ENCODE results near the gene NAT16. TPM values are rescaled to one million over a fixed set of nuclear protein-coding genes. Genes with fewer than 3 reads are reported as not detected.

NAT16 gene
- total and polyA plus RNA-seq, 2 of the 13 experiments (the other 11 are each of a cell fraction or from before 2014, with no cell fraction given), result 0.04 TPM; not detected in 1

DNA sequence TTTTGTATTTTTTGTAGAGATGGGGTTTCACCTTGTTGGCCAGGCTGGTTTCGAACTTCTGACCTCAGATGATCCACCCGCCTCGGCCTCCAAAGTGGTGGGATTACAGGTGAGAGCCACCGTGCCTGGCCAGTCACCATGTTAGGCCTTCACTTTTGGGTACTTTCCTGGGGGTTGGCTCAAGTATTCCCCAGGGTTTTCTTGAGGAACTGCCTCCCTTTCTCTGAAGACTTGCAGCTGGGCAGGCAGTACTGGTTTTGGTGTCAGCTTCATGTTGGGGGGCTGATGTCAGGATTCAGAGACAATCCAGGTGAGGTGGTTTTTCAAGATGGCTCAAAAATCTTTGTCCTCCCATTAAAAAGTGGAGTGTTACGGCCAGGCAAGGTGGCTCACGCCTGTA is 45.6 kb upstream of the NAT16 start (continued):
- no peak for TF ChIP-seq ZNF230 (CRISPR knock-in tag; IDR thresholded peaks at IDR 0.05)

DNA sequence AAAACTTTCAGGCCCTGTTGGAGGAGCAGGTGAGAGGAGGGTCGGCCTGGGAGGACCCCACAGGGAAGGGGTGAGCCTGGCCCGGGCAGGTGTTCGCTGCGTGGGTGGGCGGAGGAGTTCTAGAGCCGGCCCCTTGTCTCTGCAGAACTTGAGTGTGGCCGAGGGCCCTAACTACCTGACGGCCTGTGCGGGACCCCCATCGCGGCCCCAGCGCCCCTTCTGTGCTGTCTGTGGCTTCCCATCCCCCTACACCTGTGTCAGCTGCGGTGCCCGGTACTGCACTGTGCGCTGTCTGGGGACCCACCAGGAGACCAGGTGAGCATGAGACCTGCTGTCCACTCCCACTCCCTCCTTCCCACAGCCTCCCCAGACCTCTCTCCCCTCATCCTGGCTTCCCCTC is 43.4 kb upstream of the NAT16 start:
- FAIRE-seq (no peak), ATAC-seq (no peak), DNase-seq (ENCODE audit: low spot score) (no peak)
- Histone ChIP-seq H3K9me3 (ENCODE audit: low read length) (no peaks in the 10 kb centered on the region), H3K4me2 (ENCODE audit: low read depth, low read length) (no peak overlapping the region), H4K20me1 (ENCODE audit: insufficient read depth, low read length) (no peaks in the 10 kb centered on the region), H3K27me3 (ENCODE audit: control insufficient read depth in 1 of 2, insufficient read depth in 2 of 2, low read length in 2 of 2) (no peaks in the 10 kb centered on the region; a peak in 1 of 5 replicates), H3K79me2 (ENCODE audit: insufficient read depth, low read length) (peaks cover 14% of the 10 kb centered on the region), H2AFZ (ENCODE audit: low read length) (no peak overlapping the region), H3K4me3 (replicated peaks in 1 of 3; ENCODE audit: insufficient read depth in 1 of 3, low read depth in 2 of 3, low read length in 3 of 3) (no peak overlapping the region), H3K36me3 (replicated peaks in 1 of 2; ENCODE audit: control insufficient read depth in 1 of 2, insufficient read depth in 2 of 2, low read length in 2 of 2) (peaks cover 4 to 37% of the 10 kb centered on the region in 2 experiments; a peak in 4 of 5 replicates), H3K4me1 (ENCODE audit: insufficient read depth, low read length) (peaks cover 23% of the 10 kb centered on the region), H3K9ac (ENCODE audit: insufficient read depth, low read depth, low read length) (no peak overlapping the region), H3K27ac (ENCODE audit: extremely low read length, insufficient read depth, low read length) (no peak overlapping the region)
- TF ChIP-seq RBFOX2 (IDR thresholded peaks at IDR 0.05; ENCODE audit: low read depth, low read length), result peak; percentile 23; the same call in 1 of the 2 replicates
- TF ChIP-seq, protein P1, sequence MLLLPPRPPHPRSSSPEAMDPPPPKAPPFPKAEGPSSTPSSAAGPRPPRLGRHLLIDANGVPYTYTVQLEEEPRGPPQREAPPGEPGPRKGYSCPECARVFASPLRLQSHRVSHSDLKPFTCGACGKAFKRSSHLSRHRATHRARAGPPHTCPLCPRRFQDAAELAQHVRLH (CRISPR knock-in tag; IDR thresholded peaks at IDR 0.05; ENCODE audit: borderline replicate concordance, low read depth), result no peak
- intact Hi-C loops (cut with micrococcal nuclease; ENCODE audit: unreplicated experiment), result no loop called here
- no TSS peak for BruUV-seq (replicated peaks)
- CTCF ChIA-PET (ENCODE audit: low intra/inter-chr PET ratio, low total read pairs), result no interaction called here
- in situ Hi-C loops (cut with HindIII; ENCODE audit: extremely low pct_ligation_motif_present, low pct_unique_long_range_greater_than_20kb), result no loop called here
- POLR2A ChIA-PET, result no interaction called here
- 97% methylated on average over 6 of the region's 15 CpGs for WGBS (ENCODE audit: low lambda C conversion rate)

DNA sequence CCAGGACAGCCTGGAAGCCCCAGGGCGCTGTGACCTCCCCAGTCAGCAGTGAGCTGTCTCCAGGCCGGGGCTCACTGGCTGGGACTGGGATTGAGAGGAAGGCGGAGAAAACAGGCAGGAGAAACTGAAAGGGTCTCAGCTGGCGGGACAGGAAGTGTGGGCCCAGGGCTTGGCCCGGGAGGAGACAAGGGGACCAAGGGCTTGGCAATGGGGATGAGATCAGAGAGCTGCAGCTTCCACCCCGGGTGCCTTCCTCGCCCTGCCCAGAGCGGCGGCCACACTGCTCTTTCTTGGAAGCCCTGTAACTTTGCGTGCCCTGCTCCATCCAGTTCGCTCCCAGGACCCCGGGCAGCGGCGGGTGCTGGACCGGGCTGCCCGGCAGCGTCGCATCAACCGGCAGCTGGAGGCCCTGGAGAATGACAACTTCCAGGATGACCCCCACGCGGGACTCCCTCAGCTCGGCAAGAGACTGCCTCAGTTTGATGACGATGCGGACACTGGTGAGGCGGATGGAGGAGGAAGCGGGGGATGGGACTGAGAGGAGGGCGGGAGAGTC is 42.3 kb upstream of the NAT16 start:
- Histone ChIP-seq H3K4me1 (ENCODE audit: insufficient read depth, low read length) (peaks cover 23% of the 10 kb centered on the region), H3K36me3 (replicated peaks in 1 of 2; ENCODE audit: control insufficient read depth in 1 of 2, insufficient read depth in 2 of 2, low read length in 2 of 2) (peaks cover 4 to 33% of the 10 kb centered on the region in 2 experiments; a peak in 4 of 5 replicates), H3K79me2 (ENCODE audit: insufficient read depth, low read length) (peaks cover 17% of the 10 kb centered on the region), H4K20me1 (ENCODE audit: insufficient read depth, low read length) (no peaks in the 10 kb centered on the region), H3K9ac (ENCODE audit: insufficient read depth, low read depth, low read length) (no peak overlapping the region), H3K9me3 (ENCODE audit: low read length) (no peaks in the 10 kb centered on the region), H3K27ac (ENCODE audit: extremely low read length, insufficient read depth, low read length) (no peak overlapping the region), H3K27me3 (ENCODE audit: control insufficient read depth in 1 of 2, insufficient read depth in 2 of 2, low read length in 2 of 2) (no peaks in the 10 kb centered on the region; a peak in 1 of 5 replicates), H2AFZ (ENCODE audit: low read length) (no peak overlapping the region), H3K4me3 (replicated peaks in 1 of 3; ENCODE audit: insufficient read depth in 1 of 3, low read depth in 2 of 3, low read length in 3 of 3) (no peak overlapping the region), H3K4me2 (ENCODE audit: low read depth, low read length) (no peak overlapping the region)
- WGBS (ENCODE audit: low lambda C conversion rate), result 97% methylated on average over 25 of the region's 27 CpGs
- no peak for DNase-seq (ENCODE audit: low spot score)
- no peak for ATAC-seq
- TF ChIP-seq NFYB (CRISPR knock-in tag; IDR thresholded peaks at IDR 0.05) (no peak), RBFOX2 (IDR thresholded peaks at IDR 0.05; ENCODE audit: low read depth, low read length) (0 out of 2 replicates have a peak, but pooled peaks have one; percentile 29)
- intact Hi-C loops (cut with micrococcal nuclease; ENCODE audit: unreplicated experiment), result no loop called here
- CTCF ChIA-PET (ENCODE audit: low intra/inter-chr PET ratio, low total read pairs), result no interaction called here
- no peak for FAIRE-seq
- no TSS peak for BruUV-seq (replicated peaks)
- in situ Hi-C loops (cut with HindIII; ENCODE audit: extremely low pct_ligation_motif_present, low pct_unique_long_range_greater_than_20kb), result no loop called here
- POLR2A ChIA-PET, result no interaction called here
